ENCODE measurements around the gene MOCOS. TPM values are rescaled to one million over a fixed set of nuclear protein-coding genes. Genes with fewer than 3 reads are reported as not detected.

The MOCOS gene
- total RNA-seq, 2 experiments from 2014 or later = not detected

- no peak overlapping the region for H2AFZ ChIP-seq (ENCODE audit: low read length)
- no peak for TF ChIP-seq EZH2phosphoT487 (IDR thresholded peaks at IDR 0.05; ENCODE audit: borderline replicate concordance, low read depth, low read length)
- no peak for TF ChIP-seq CTCF (conservative IDR thresholded peaks at IDR 0.05; ENCODE audit: low read length)
- H3K79me2 ChIP-seq (ENCODE audit: insufficient read depth, low read depth, low read length) = no peaks in the 10 kb centered on the region
- POLR2A ChIA-PET = no interaction called here
- no peaks in the 10 kb centered on the region for H3K4me1 ChIP-seq (ENCODE audit: insufficient read depth, low read length, poor library complexity, severe bottlenecking)
- H3K27ac ChIP-seq (ENCODE audit: low read depth, low read length, poor library complexity, severe bottlenecking) = no peak overlapping the region
- DNase-seq (ENCODE audit: low spot score) = no peak
- peaks cover 72% of the 10 kb centered on the region for H3K36me3 ChIP-seq (ENCODE audit: insufficient read depth, low read length)
- H4K20me1 ChIP-seq (ENCODE audit: insufficient read depth, low read length) = no peaks in the 10 kb centered on the region
- H3K4me2 ChIP-seq (ENCODE audit: low read length) = no peak overlapping the region
- no peak overlapping the region for H3K4me3 ChIP-seq (ENCODE audit: low read depth, low read length, poor library complexity, severe bottlenecking)
- intact Hi-C loops (cut with micrococcal nuclease; ENCODE audit: unreplicated experiment) = no loop called here
- H3K9me2 ChIP-seq (ENCODE audit: insufficient read depth, low read length) = no peaks in the 10 kb centered on the region
- no peaks in the 10 kb centered on the region for H3K9me3 ChIP-seq (ENCODE audit: low read length)
- CTCF ChIA-PET (ENCODE audit: unreplicated experiment) = no interaction called here
- no TSS peak for BruUV-seq (replicated peaks)
Measured at GRCh38 chr18:36169938-36170337, 17.4 kb upstream of the MOCOS start.

GRCh38 chr18:36175481-36175880, 11.8 kb upstream of the MOCOS start:
- H2AFZ ChIP-seq (ENCODE audit: low read length) = no peak overlapping the region
- no peaks in the 10 kb centered on the region for H3K9me3 ChIP-seq (ENCODE audit: low read length)
- ChIA-PET POLR2A (no interaction called here), CTCF (ENCODE audit: unreplicated experiment) (no interaction called here)
- H4K20me1 ChIP-seq (ENCODE audit: insufficient read depth, low read length) = no peaks in the 10 kb centered on the region
- no peak for DNase-seq (ENCODE audit: low spot score)
- H3K4me1 ChIP-seq (ENCODE audit: insufficient read depth, low read length, poor library complexity, severe bottlenecking) = peaks cover 8% of the 10 kb centered on the region
- H3K4me2 ChIP-seq (ENCODE audit: low read length) = no peak overlapping the region
- no peak overlapping the region for H3K4me3 ChIP-seq (ENCODE audit: low read depth, low read length, poor library complexity, severe bottlenecking)
- no peak for TF ChIP-seq EZH2phosphoT487 (IDR thresholded peaks at IDR 0.05; ENCODE audit: borderline replicate concordance, low read depth, low read length)
- TF ChIP-seq CTCF (conservative IDR thresholded peaks at IDR 0.05; ENCODE audit: low read length) = no peak
- H3K36me3 ChIP-seq (ENCODE audit: insufficient read depth, low read length) = peaks cover 57% of the 10 kb centered on the region
- no peak overlapping the region for H3K27ac ChIP-seq (ENCODE audit: low read depth, low read length, poor library complexity, severe bottlenecking)
- H3K79me2 ChIP-seq (ENCODE audit: insufficient read depth, low read depth, low read length) = no peaks in the 10 kb centered on the region
- intact Hi-C loops (cut with micrococcal nuclease; ENCODE audit: unreplicated experiment) = no loop called here
- BruUV-seq (replicated peaks) = no TSS peak
- H3K9me2 ChIP-seq (ENCODE audit: insufficient read depth, low read length) = no peaks in the 10 kb centered on the region

GRCh38 chr18:36176177-36176584, 11.1 kb upstream of the MOCOS start:
- no peak overlapping the region for H3K4me3 ChIP-seq (ENCODE audit: low read depth, low read length, poor library complexity, severe bottlenecking)
- H3K4me1 ChIP-seq (ENCODE audit: insufficient read depth, low read length, poor library complexity, severe bottlenecking) = peaks cover 8% of the 10 kb centered on the region
- CTCF ChIA-PET (ENCODE audit: unreplicated experiment) = no interaction called here
- intact Hi-C loops (cut with micrococcal nuclease; ENCODE audit: unreplicated experiment) = no loop called here
- no peaks in the 10 kb centered on the region for H3K79me2 ChIP-seq (ENCODE audit: insufficient read depth, low read depth, low read length)
- BruUV-seq (replicated peaks) = no TSS peak
- TF ChIP-seq CTCF (conservative IDR thresholded peaks at IDR 0.05; ENCODE audit: low read length) = no peak
- H3K36me3 ChIP-seq (ENCODE audit: insufficient read depth, low read length) = peaks cover 51% of the 10 kb centered on the region
- no peak overlapping the region for H3K4me2 ChIP-seq (ENCODE audit: low read length)
- no peaks in the 10 kb centered on the region for H3K9me2 ChIP-seq (ENCODE audit: insufficient read depth, low read length)
- no peak overlapping the region for H2AFZ ChIP-seq (ENCODE audit: low read length)
- H3K9me3 ChIP-seq (ENCODE audit: low read length) = no peaks in the 10 kb centered on the region
- H4K20me1 ChIP-seq (ENCODE audit: insufficient read depth, low read length) = no peaks in the 10 kb centered on the region
- POLR2A ChIA-PET = no interaction called here
- no peak overlapping the region for H3K27ac ChIP-seq (ENCODE audit: low read depth, low read length, poor library complexity, severe bottlenecking)
- no peak for DNase-seq (ENCODE audit: low spot score)
